GM19467 (cell line): ENCODE data around the gene DNAJA4.

Source experiments
- ATAC-seq: cut with Tn5 transposase; IDR thresholded peaks from one replicate; pipeline ENCODE4 v1.9.1; 2021; ENCODE audit warnings: mild to moderate bottlenecking, moderate library complexity; ENCODE audit not compliant: unreplicated experiment

The DNAJA4 gene

DNA sequence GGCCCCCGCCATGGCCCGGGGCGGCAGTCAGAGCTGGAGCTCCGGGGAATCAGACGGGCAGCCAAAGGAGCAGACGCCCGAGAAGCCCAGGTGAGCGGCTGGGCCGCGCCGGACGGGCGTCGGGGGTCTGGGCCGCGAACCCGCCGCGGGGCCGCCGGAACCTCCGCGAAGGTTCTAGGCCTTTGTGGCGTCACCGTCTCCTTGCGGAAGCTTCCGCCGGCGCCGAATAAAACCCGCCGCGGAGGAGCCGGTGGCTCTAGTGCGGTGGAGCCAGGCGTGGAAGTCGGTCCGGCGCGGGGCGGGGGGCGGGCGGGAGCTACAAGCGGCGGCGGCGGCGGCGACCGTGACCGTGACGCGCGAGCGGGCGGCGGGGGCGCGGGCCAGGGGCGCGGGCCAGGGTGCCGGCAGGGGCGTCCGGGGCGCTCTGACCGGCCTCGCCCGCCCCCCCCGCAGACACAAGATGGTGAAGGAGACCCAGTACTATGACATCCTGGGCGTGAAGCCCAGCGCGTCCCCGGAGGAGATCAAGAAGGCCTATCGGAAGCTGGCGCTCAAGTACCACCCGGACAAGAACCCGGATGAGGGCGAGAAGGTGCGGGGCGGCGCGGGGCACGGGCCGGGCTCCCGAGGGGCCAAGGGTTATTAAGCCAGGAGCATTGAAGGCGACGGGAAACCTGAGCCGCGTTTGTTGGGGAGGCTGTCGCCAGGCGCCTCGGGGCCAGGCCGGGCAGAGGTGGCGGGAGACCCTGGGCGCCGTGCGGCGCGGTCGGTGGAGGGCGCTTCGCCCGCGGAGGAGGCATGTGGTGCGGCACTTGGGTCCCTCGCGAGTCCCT, at the start of gene DNAJA4:
DNAJA4 (plus strand) TSS at position 259 of the 833 bp plus-strand sequence; CDS start at position 461, 202 bp downstream.
- ATAC-seq, result no peak

- ATAC-seq, result no peak
These were observed 47.9 kb upstream of the DNAJA4 start for GRCh38 chr15:78216276-78217104.

DNA sequence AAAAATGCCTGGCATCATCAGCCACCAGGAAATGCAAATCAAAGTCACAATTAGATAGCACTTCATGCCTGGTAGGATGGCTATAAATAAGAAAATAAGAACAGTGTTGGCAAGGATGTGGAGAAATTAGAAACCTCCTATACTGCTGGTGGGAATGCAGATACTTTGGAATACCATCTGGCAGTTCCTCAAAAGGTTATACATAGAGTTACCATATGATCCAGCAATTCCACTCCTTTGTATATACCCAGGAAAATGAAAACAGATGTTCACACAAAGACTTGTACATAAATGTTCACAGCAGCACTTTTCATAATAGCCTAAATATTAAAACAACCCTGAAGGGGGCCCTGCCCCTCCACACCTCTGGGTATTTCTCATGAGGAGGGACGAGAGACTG, 43.6 kb upstream of the DNAJA4 start:
- no peak for ATAC-seq

GRCh38 chr15:78222745-78223395, 41.5 kb upstream of the DNAJA4 start:
- no peak for ATAC-seq

GRCh38 chr15:78223396-78224022, 40.9 kb upstream of the DNAJA4 start:
- no peak for ATAC-seq

- no peak for ATAC-seq
These were observed 40.3 kb upstream of the DNAJA4 start for GRCh38 chr15:78224023-78224411.

GRCh38 chr15:78225783-78226541, 38.4 kb upstream of the DNAJA4 start:
- ATAC-seq, result no peak

GRCh38 chr15:78228356-78228996, 35.9 kb upstream of the DNAJA4 start:
- no peak for ATAC-seq

DNA sequence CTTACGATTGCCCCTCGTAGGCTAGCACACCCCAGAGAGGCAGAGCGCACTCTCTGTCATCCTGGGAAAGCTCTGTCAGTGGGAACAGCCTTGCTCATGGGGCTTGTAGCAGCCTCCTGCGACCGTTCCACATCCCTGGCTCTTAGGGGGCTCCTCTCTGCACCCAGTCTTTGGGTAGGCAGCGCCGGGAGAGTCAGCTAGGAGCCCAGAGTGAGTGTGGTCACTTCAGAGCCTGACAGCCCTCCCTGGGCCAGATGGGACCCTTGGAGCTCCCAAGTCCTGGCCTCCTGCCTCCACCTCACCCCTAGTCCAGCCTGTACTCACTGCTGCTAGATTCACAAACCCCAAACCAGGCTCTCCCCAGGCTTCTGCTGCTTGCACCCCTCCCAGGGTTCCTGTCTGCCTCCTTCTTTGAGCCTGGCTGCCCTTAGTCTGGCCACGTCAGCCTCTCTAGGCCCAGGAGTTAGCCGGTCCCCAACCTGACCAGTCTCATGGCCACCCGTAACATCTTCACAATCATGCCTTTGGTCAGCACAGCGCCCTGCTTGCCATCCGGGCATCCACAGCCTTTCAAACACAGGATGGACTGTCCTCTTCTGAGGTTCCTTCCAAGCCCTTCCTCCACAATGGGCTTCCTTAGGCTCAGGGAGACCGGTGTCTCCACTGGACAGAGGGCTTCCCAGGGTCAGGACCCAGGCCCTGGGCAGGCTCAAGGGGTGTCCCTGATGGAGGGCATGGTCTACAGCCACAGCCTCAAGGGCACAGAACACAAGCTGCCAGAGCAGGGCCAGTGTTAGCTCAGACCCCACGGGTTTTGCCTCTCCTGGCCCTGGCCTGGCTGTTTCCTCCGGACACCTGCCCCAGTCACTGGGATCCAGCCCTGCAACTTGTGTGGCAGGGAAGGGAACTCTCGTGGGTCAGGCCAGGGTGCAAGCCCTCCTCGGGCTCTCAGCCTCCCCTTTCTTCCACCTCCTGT, 34.6 kb upstream of the DNAJA4 start:
- no peak for ATAC-seq

GRCh38 chr15:78232951-78233350, 31.4 kb upstream of the DNAJA4 start:
- no peak for ATAC-seq

DNA sequence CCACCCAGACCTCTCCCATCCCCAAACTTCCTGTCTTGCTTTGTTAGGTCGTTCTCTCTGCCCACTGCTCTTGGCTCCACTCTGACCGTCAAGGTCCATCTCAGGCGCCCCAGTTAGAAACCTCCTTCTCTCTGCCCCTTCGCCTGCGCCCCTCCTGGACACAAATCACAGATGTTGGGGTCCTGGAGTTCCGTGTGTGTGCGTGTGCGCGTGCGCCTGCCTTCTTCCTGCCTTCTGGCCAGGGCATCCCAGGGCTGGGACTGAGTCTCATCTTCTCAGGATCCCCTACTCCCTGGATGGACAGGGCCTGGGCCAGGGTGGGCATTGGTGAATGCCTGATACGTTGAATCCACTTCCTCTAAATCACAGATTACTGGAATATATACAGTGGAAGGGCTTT, 30.9 kb upstream of the DNAJA4 start:
- ATAC-seq, result no peak

- ATAC-seq, result no peak
These were observed 29.8 kb upstream of the DNAJA4 start, which contains the start of gene ACSBG1 for GRCh38 chr15:78234515-78235040. TSS of gene ACSBG1 (minus strand) at chr15:78234565. CDS start at chr15:78234501, 64 bp downstream.

GRCh38 chr15:78236491-78236890, 27.9 kb upstream of the DNAJA4 start:
- ATAC-seq, result no peak

- ATAC-seq, result no peak
These were observed 27.2 kb upstream of the DNAJA4 start for GRCh38 chr15:78237146-78237545.

- ATAC-seq, result no peak
These were observed 24.6 kb upstream of the DNAJA4 start for GRCh38 chr15:78239811-78240210.

GRCh38 chr15:78241017-78241416, 23.3 kb upstream of the DNAJA4 start:
- no peak for ATAC-seq

DNA sequence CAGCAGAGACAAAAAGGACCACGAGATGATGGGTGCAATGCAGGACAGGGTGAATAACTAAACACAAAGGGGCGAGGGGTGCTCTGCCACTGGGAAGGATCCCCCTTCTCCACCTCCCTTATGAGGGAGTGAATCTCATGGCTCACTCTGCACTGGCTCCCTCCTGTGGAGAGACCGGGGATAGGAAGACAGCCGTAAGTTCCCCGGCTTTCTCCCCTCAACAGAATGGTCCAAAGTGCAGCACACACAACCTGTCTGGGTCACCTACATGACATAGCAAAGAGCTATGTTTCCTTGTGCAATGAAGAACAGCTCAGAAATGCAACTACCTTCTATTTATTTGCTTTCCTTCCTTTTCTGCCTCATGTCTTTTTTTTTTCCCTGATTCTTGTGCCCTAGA, 22.2 kb upstream of the DNAJA4 start:
- ATAC-seq, result no peak

DNA sequence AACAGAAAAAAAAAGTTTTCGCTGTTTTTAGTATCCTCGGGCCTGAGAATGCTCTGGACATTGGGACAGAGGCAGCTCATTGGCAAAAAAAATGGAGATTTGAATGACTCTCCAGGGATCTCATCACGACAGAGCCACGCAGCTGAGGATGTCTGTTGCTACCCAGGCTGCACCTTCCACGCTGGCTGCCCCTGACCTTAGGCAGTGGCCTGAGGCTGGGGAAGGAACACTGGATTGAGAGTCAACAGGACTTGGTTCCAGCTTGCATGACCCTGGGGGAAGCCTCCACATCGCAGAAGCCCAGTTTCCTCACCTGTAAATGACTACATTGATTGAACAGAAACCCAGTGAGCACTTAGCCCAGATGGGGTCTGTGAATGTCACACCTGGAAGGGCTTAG, 21.3 kb upstream of the DNAJA4 start:
- ATAC-seq, result no peak
